Thoracic aorta (tissue), 2 donors: Measurements from ENCODE around the gene FEM1B. TPM values are rescaled to one million over a fixed set of nuclear protein-coding genes. Genes with fewer than 3 reads are reported as not detected.
A peak's percentile ranks its signal among the peaks of the same experiment; 100 is the strongest.

Experiments
- ATAC-seq: fragments of 150-250 bp; one replicate; pipeline ENCODE4 v1.8.0; 2017; ENCODE audit warnings: low read depth; ENCODE audit not compliant: insufficient number of reproducible peaks, low FRiP score
- DNase-seq: peaks from one replicate; pipeline ENCODE4 v3.0.0-alpha.2; 2020; ENCODE audit warnings: low spot score
- H3K27ac ChIP-seq, 2 donors: fragments of 200-600 bp; sonication (generic); 1 replicate in 1 of 2; 2 replicates in 1 of 2; pipeline ENCODE4 v1.5.1; 2016; ENCODE audit warnings: mild to moderate bottlenecking in 2 of 2, moderate library complexity in 2 of 2
- H3K27me3 ChIP-seq: fragments of 200-600 bp; sonication (generic); replicated peaks from 2 replicates; pipeline ENCODE4 v1.6.0; 2016; ENCODE audit warnings: mild to moderate bottlenecking; ENCODE audit not compliant: insufficient read depth
- H3K36me3 ChIP-seq: fragments of 200-600 bp; sonication (generic); one replicate; pipeline ENCODE4 v1.5.1; 2016
- H3K4me1 ChIP-seq, 2 donors: fragments of 200-600 bp; sonication (generic); 1 replicate in 1 of 2; 2 replicates in 1 of 2; pipeline versions ENCODE4 v1.5.1 to v1.6.0; 2016; ENCODE audit warnings: low read depth in 2 of 2, mild to moderate bottlenecking in 1 of 2; ENCODE audit not compliant: control insufficient read depth in 1 of 2
- H3K4me3 ChIP-seq: fragments of 200-600 bp; sonication (generic); 2 replicates; pipeline ENCODE4 v1.5.1; 2016; ENCODE audit warnings: mild to moderate bottlenecking
- H3K9me3 ChIP-seq: fragments of 200-600 bp; sonication (generic); 2 replicates; pipeline ENCODE4 v1.5.1; 2016
- CTCF ChIP-seq: fragments of 200-600 bp; sonication (generic); IDR thresholded peaks from one replicate; pipeline ENCODE4 v1.5.1; 2019; ENCODE audit warnings: antibody characterized with exemption
- total RNA-seq, 2 donors: library from RNA; depleted of rRNA; stranded (reverse); fragments of >200 nt; gene quantifications; one replicate each; pipeline versions ENCODE4 v1.1.0 to v1.2.3, GENCODE V29; 2016

Gene FEM1B
- total RNA-seq, 2 donors from 2014 or later = 31.1 to 56.2 TPM

DNA sequence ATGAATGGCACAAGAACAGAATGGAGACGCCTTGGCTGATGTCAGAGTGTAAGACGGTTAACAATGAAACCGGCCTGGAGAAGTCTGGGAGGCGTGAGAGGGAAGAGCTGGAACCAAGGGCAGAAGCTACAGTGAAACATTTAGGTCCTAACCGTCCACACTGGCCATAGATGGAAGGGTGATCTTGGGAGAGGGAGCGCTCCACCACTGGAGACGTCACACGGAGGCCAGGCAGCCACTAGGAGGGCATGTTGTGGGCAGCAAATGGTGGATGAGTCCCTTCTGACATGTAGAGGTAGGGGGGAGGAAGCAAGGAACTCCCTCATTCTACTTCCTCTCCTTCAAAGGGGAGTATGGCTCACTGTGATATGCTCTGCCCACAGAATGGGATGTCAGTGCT is 23.8 kb downstream of the FEM1B start:
- H3K27me3 ChIP-seq = no peaks in the 10 kb centered on the region
- ATAC-seq (no peak), DNase-seq (no peak)
- peaks cover 5 to 27% of the 10 kb centered on the region in 2 donors for H3K4me1 ChIP-seq
- no peak for TF ChIP-seq CTCF
- no peak overlapping the region for H3K4me3 ChIP-seq
- peaks cover 42% of the 10 kb centered on the region for H3K36me3 ChIP-seq
- H3K9me3 ChIP-seq = no peaks in the 10 kb centered on the region
- no peak overlapping the region for H3K27ac ChIP-seq

GRCh38 chr15:68302729-68303128 is 25.2 kb downstream of the FEM1B start:
- TF ChIP-seq CTCF = no peak
- no peak overlapping the region for H3K27ac ChIP-seq
- H3K36me3 ChIP-seq = peaks cover 39% of the 10 kb centered on the region
- no peaks in the 10 kb centered on the region for H3K9me3 ChIP-seq
- H3K27me3 ChIP-seq = no peaks in the 10 kb centered on the region
- ATAC-seq (no peak), DNase-seq (no peak)
- peaks cover 5 to 39% of the 10 kb centered on the region in 2 donors for H3K4me1 ChIP-seq
- H3K4me3 ChIP-seq = no peak overlapping the region

DNA sequence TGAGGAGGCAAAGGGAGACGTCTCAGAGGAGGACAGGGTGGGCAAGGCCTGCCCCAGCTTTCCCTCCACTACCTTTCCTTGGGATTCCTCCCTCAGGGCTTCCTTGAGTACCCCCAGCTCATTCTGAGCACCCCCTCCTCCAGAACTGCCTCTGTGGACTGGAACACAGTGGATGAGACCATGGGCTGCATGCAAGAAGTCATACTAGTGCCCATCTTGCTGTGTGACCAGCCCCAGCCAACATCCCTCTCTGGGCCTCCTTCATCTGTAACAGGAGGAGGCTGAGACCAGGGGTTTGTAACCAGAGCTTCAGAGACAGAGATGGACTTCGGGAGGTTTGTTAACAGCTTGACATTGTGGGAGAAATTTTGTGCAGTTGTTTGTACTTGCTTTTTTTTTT is 25.6 kb downstream of the FEM1B start:
- Histone ChIP-seq H3K27me3 (no peaks in the 10 kb centered on the region), H3K36me3 (peaks cover 35% of the 10 kb centered on the region), H3K9me3 (no peaks in the 10 kb centered on the region), H3K4me1 (peaks cover 5 to 43% of the 10 kb centered on the region in 2 donors), H3K4me3 (no peak overlapping the region), H3K27ac (peak overlapping the region in 1 of 2 donors; percentile 37)
- TF ChIP-seq CTCF = no peak
- no peak for DNase-seq
- no peak for ATAC-seq

DNA sequence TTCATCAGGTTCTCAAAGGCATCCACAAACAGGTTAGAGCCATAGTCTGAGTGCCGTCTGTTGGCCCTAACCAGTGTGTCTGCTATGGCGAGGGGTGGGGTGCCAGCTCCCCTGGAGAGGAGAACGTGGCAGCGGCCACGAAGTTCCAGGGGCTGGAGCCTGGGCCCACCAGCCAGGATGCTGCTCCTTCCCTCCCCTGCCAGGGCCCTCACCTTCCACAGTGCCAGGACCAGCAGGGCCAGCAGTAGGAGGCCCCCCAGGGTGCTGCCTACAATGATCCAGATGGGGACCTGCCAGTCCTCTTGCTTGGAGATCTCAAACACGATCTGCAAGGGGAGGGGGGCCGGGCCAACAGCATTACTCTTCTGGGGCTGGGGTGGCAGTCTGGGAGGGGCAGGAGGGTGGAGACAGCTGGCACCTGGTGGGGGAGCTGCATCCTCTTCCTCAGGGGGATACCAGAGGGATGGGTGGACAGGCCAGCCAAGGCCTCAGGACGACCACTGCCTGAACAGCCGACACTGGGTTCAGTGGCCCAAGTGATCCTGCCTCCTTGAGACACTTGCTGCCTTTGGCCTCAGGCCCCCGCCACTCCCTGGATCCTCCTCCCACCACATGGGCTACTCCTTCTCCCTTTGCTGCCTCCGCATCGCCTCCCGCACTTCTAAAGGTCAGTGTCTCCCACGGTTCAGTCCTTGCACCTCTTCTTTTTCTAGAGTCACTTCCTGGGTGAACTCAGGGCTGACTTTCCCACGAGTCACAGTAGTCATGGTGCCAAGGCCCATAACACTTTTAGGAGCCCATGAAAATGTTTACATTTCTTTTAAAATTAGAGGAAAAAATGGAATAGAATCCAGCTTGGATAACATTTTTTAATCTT is 26.3 kb downstream of the FEM1B start:
- no peak for TF ChIP-seq CTCF
- ATAC-seq (no peak), DNase-seq (no peak)
- peak overlapping the region; percentile 21 to 62 for H3K27ac ChIP-seq
- H3K4me1 ChIP-seq = peaks cover 5 to 43% of the 10 kb centered on the region in 2 donors
- H3K9me3 ChIP-seq = no peaks in the 10 kb centered on the region
- no peak overlapping the region for H3K4me3 ChIP-seq
- peaks cover 32% of the 10 kb centered on the region for H3K36me3 ChIP-seq
- H3K27me3 ChIP-seq = no peaks in the 10 kb centered on the region

GRCh38 chr15:68304589-68305337 is 27.2 kb downstream of the FEM1B start:
- no peaks in the 10 kb centered on the region for H3K27me3 ChIP-seq
- H3K4me1 ChIP-seq = peaks cover 6 to 41% of the 10 kb centered on the region in 2 donors
- H3K36me3 ChIP-seq = peaks cover 32% of the 10 kb centered on the region
- DNase-seq (no peak), ATAC-seq (no peak)
- H3K9me3 ChIP-seq = no peaks in the 10 kb centered on the region
- no peak overlapping the region for H3K4me3 ChIP-seq
- TF ChIP-seq CTCF = no peak
- H3K27ac ChIP-seq = peak overlapping the region; percentile 36 to 45
